LNCaP clone FGC (cell line): ENCODE results near the gene GABBR1.

Source experiments
- DNase-seq: peaks from one replicate; pipeline ENCODE4 v3.0.0-alpha.2; 2011; ENCODE audit warnings: low read depth
- H3K4me3 ChIP-seq: 2 replicates; pipeline ENCODE4 v1.5.1; 2011; ENCODE audit warnings: mild to moderate bottlenecking, low read depth, low read length, control low read depth
- TF ChIP-seq, protein P1 (sequence below): IDR thresholded peaks from 2 replicates; pipeline ENCODE4 v1.5.1; 2012; ENCODE audit warnings: mild to moderate bottlenecking; ENCODE audit not compliant: control insufficient read depth, insufficient read depth; ENCODE audit errors: extremely low read depth

GABBR1 gene

GRCh38 chr6:29517245-29517644 lies 115.7 kb downstream of the GABBR1 start:
- H3K4me3 ChIP-seq, result no peak overlapping the region
- no peak for DNase-seq
- TF ChIP-seq, protein P1, sequence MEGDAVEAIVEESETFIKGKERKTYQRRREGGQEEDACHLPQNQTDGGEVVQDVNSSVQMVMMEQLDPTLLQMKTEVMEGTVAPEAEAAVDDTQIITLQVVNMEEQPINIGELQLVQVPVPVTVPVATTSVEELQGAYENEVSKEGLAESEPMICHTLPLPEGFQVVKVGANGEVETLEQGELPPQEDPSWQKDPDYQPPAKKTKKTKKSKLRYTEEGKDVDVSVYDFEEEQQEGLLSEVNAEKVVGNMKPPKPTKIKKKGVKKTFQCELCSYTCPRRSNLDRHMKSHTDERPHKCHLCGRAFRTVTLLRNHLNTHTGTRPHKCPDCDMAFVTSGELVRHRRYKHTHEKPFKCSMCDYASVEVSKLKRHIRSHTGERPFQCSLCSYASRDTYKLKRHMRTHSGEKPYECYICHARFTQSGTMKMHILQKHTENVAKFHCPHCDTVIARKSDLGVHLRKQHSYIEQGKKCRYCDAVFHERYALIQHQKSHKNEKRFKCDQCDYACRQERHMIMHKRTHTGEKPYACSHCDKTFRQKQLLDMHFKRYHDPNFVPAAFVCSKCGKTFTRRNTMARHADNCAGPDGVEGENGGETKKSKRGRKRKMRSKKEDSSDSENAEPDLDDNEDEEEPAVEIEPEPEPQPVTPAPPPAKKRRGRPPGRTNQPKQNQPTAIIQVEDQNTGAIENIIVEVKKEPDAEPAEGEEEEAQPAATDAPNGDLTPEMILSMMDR, result no peak

DNA sequence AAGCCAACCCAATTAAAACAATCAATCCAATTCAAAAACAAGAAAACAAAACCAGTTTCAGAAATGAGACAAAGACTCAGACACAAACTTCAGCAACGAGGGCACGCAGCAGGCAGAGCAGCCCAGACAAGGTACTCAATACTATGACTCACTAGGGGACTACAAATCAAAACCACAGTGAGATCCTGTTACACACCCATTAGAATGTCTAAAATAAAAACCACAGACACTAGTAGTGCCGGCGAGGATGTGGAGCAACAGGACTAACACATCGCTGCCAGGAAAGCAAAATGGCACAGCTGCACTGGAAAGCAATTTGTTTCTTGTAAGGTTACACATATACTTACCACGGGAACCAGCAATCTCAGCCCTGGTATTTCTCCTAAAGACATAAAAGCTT lies 116.9 kb downstream of the GABBR1 start:
- H3K4me3 ChIP-seq, result no peak overlapping the region
- TF ChIP-seq, protein P1, result no peak
- no peak for DNase-seq

DNA sequence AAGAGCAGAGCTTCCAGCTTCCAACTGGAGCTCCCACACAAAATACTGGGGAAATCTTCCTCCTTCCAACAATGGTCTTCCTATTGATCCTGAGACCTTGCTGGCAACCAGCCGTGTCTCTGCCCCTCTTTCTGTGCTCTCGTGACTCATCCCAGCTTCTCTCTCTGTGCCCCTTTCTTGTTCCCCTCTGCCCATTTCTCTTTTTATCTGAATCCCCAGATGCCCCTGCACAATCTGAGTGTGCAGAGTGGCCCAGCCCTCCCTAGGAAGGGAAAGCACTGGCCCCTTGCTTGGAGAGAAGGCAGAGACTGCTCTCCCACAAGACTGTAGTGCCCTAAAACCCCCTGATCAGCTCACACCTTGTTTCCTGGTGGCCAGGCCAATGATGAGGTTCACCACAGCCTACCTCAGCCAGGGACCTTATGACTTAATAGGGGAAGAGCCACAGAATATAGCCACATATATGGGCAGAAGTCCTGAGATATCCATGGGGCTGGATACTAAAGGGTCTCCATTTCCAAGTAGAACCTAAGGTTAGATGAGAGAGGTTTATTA lies 122.2 kb downstream of the GABBR1 start:
- no peak for DNase-seq
- no peak overlapping the region for H3K4me3 ChIP-seq
- TF ChIP-seq, protein P1, result no peak

GRCh38 chr6:29510202-29510601 lies 122.8 kb downstream of the GABBR1 start:
- no peak for DNase-seq
- no peak overlapping the region for H3K4me3 ChIP-seq
- TF ChIP-seq, protein P1, result no peak
